ENCODE measurements around the gene SOX11. TPM values are rescaled to one million over a fixed set of nuclear protein-coding genes. Genes with fewer than 3 reads are reported as not detected.
A peak's percentile ranks its signal among the peaks of the same experiment; 100 is the strongest.

The SOX11 gene
- total RNA-seq, 5 donors from 2014 or later (not counting 1 experiment from before 2014, with no cell fraction given) = not detected

- POLR2A ChIA-PET = no interaction called here
- ATAC-seq (replicated peaks in 1 of 4) (no peak), DNase-seq (no peak)
- H3K27ac Mint-ChIP-seq = no peak overlapping the region
- peaks cover 8 to 16% (median 12%) of the 10 kb centered on the region in 3 donors for H3K4me1 Mint-ChIP-seq
- H3K9me3 Mint-ChIP-seq = peaks cover 0 to 4% (median 0%) of the 10 kb centered on the region in 3 donors
- H3K36me3 Mint-ChIP-seq = no peaks in the 10 kb centered on the region
- peaks cover 40 to 43% of the 10 kb centered on the region in 2 donors for H3K27me3 Mint-ChIP-seq
- Histone ChIP-seq H3K4me1 (ENCODE audit: control insufficient read depth in 1 of 2, extremely low read depth in 1 of 2, insufficient read depth in 2 of 2, low read length in 2 of 2) (no peaks in the 10 kb centered on the region), H3K27ac (ENCODE audit: low read length) (no peak overlapping the region), H3K9me3 (no peaks in the 10 kb centered on the region), H3K27me3 (replicated peaks in 1 of 2; ENCODE audit: control insufficient read depth in 2 of 2, extremely low read depth in 1 of 2, insufficient read depth in 2 of 2, low read length in 1 of 2) (peaks cover 11 to 26% of the 10 kb centered on the region in 2 experiments), H3K36me3 (ENCODE audit: control insufficient read depth in 2 of 2, extremely low read depth in 1 of 2, insufficient read depth in 1 of 2, low read length in 1 of 2) (no peaks in the 10 kb centered on the region), H3K4me3 (ENCODE audit: control insufficient read depth in 1 of 2, extremely low read depth in 1 of 2, low read length in 1 of 2) (no peak overlapping the region)
- WGBS (ENCODE audit: insufficient coverage) = 40% methylated on average over 1 of the region's 8 CpGs
- CTCF ChIA-PET = no interaction called here
- H3K4me3 Mint-ChIP-seq = peak overlapping the region in 1 of 3 donors; percentile 71
These were observed 1.9 kb upstream of the SOX11 start for GRCh38 chr2:5690286-5690685.

GRCh38 chr2:5690718-5691220 is 1.4 kb upstream of the SOX11 start:
- no peak overlapping the region for H3K27ac Mint-ChIP-seq
- Histone ChIP-seq H3K36me3 (ENCODE audit: control insufficient read depth in 2 of 2, extremely low read depth in 1 of 2, insufficient read depth in 1 of 2, low read length in 1 of 2) (no peaks in the 10 kb centered on the region), H3K9me3 (no peaks in the 10 kb centered on the region), H3K27ac (ENCODE audit: low read length) (no peak overlapping the region), H3K4me3 (ENCODE audit: control insufficient read depth in 1 of 2, extremely low read depth in 1 of 2, low read length in 1 of 2) (no peak overlapping the region), H3K4me1 (ENCODE audit: control insufficient read depth in 1 of 2, extremely low read depth in 1 of 2, insufficient read depth in 2 of 2, low read length in 2 of 2) (peaks cover 0 to 3% of the 10 kb centered on the region in 2 experiments), H3K27me3 (replicated peaks in 1 of 2; ENCODE audit: control insufficient read depth in 2 of 2, extremely low read depth in 1 of 2, insufficient read depth in 2 of 2, low read length in 1 of 2) (peaks cover 11 to 30% of the 10 kb centered on the region in 2 experiments)
- DNase-seq = no peak
- peak overlapping the region in 1 of 3 donors; percentile 71 for H3K4me3 Mint-ChIP-seq
- ChIA-PET CTCF (interaction anchor here in 1 of 2 donors (0.6 kb wide), 1 partner anchor 1175 kb away, joined by 5 read pairs; no protein-coding TSS in a partner anchor), POLR2A (no interaction called here)
- peaks cover 10 to 18% (median 12%) of the 10 kb centered on the region in 3 donors for H3K4me1 Mint-ChIP-seq
- no peaks in the 10 kb centered on the region for H3K36me3 Mint-ChIP-seq
- peaks cover 0 to 4% (median 0%) of the 10 kb centered on the region in 3 donors for H3K9me3 Mint-ChIP-seq
- 4% methylated on average over 22 of the region's 25 CpGs for WGBS (ENCODE audit: insufficient coverage)
- H3K27me3 Mint-ChIP-seq = peaks cover 43 to 46% of the 10 kb centered on the region in 2 donors
- ATAC-seq (replicated peaks in 1 of 4) = no peak

- H3K4me1 Mint-ChIP-seq = peaks cover 11 to 20% (median 12%) of the 10 kb centered on the region in 3 donors
- Histone ChIP-seq H3K4me3 (ENCODE audit: control insufficient read depth in 1 of 2, extremely low read depth in 1 of 2, low read length in 1 of 2) (peak overlapping the region in 1 of 2 donors; percentile 38), H3K9me3 (no peaks in the 10 kb centered on the region), H3K27ac (ENCODE audit: low read length) (no peak overlapping the region), H3K36me3 (ENCODE audit: control insufficient read depth in 2 of 2, extremely low read depth in 1 of 2, insufficient read depth in 1 of 2, low read length in 1 of 2) (no peaks in the 10 kb centered on the region), H3K27me3 (replicated peaks in 1 of 2; ENCODE audit: control insufficient read depth in 2 of 2, extremely low read depth in 1 of 2, insufficient read depth in 2 of 2, low read length in 1 of 2) (peaks cover 11 to 36% of the 10 kb centered on the region in 2 experiments), H3K4me1 (ENCODE audit: control insufficient read depth in 1 of 2, extremely low read depth in 1 of 2, insufficient read depth in 2 of 2, low read length in 2 of 2) (peaks cover 0 to 6% of the 10 kb centered on the region in 2 experiments)
- no peak overlapping the region for H3K27ac Mint-ChIP-seq
- H3K36me3 Mint-ChIP-seq = no peaks in the 10 kb centered on the region
- POLR2A ChIA-PET = no interaction called here
- H3K9me3 Mint-ChIP-seq = peaks cover 0 to 4% (median 0%) of the 10 kb centered on the region in 3 donors
- peaks cover 44 to 49% of the 10 kb centered on the region in 2 donors for H3K27me3 Mint-ChIP-seq
- ATAC-seq (replicated peaks in 1 of 4) (no peak), DNase-seq (no peak)
- CTCF ChIA-PET = interaction anchor here in 1 of 2 donors (0.6 kb wide), 1 partner anchor 1174 kb away, joined by 5 read pairs; no protein-coding TSS in a partner anchor
- WGBS (ENCODE audit: insufficient coverage) = 9% methylated on average over 59 of the region's 83 CpGs
- H3K4me3 Mint-ChIP-seq = peak overlapping the region in 1 of 3 donors; percentile 71
These were observed 781 bp upstream of the SOX11 start for GRCh38 chr2:5691221-5691984.

- WGBS (ENCODE audit: insufficient coverage) = 10% methylated on average over 64 of the region's 69 CpGs
These were observed 540 bp downstream of the SOX11 start for GRCh38 chr2:5692561-5693286.

GRCh38 chr2:5693287-5694201 is 1.4 kb downstream of the SOX11 start:
- Mint-ChIP-seq H3K4me1 (peaks cover 11 to 23% (median 12%) of the 10 kb centered on the region in 3 donors), H3K27ac (no peak overlapping the region), H3K27me3 (peaks cover 44 to 60% of the 10 kb centered on the region in 2 donors), H3K4me3 (peak overlapping the region in 2 of 3 donors; percentile 10 to 69), H3K36me3 (no peaks in the 10 kb centered on the region), H3K9me3 (peaks cover 0 to 4% (median 0%) of the 10 kb centered on the region in 3 donors)
- ChIA-PET CTCF (no interaction called here), POLR2A (no interaction called here)
- Histone ChIP-seq H3K27ac (ENCODE audit: low read length) (no peak overlapping the region), H3K9me3 (no peaks in the 10 kb centered on the region), H3K36me3 (ENCODE audit: control insufficient read depth in 2 of 2, extremely low read depth in 1 of 2, insufficient read depth in 1 of 2, low read length in 1 of 2) (no peaks in the 10 kb centered on the region), H3K4me1 (ENCODE audit: control insufficient read depth in 1 of 2, extremely low read depth in 1 of 2, insufficient read depth in 2 of 2, low read length in 2 of 2) (peaks cover 0 to 6% of the 10 kb centered on the region in 2 experiments), H3K4me3 (ENCODE audit: control insufficient read depth in 1 of 2, extremely low read depth in 1 of 2, low read length in 1 of 2) (peak overlapping the region in 1 of 2 donors; percentile 23), H3K27me3 (replicated peaks in 1 of 2; ENCODE audit: control insufficient read depth in 2 of 2, extremely low read depth in 1 of 2, insufficient read depth in 2 of 2, low read length in 1 of 2) (peaks cover 8 to 47% of the 10 kb centered on the region in 2 experiments)
- DNase-seq (no peak), ATAC-seq (replicated peaks in 1 of 4) (no peak)
- 8% methylated on average over 97 of the region's 102 CpGs for WGBS (ENCODE audit: insufficient coverage)

More at GRCh38 chr2:5692561-5693286, 540 bp downstream of the SOX11 start:
- Mint-ChIP-seq H3K27ac (no peak overlapping the region), H3K27me3 (peaks cover 39 to 53% of the 10 kb centered on the region in 2 donors), H3K9me3 (peaks cover 0 to 4% (median 0%) of the 10 kb centered on the region in 3 donors), H3K4me1 (peaks cover 11 to 21% (median 12%) of the 10 kb centered on the region in 3 donors), H3K36me3 (no peaks in the 10 kb centered on the region), H3K4me3 (no peak overlapping the region)
- H3K27me3 ChIP-seq (replicated peaks in 1 of 2; ENCODE audit: control insufficient read depth in 2 of 2, extremely low read depth in 1 of 2, insufficient read depth in 2 of 2, low read length in 1 of 2) = peaks cover 8 to 44% of the 10 kb centered on the region in 2 experiments
- DNase-seq (no peak), ATAC-seq (replicated peaks in 1 of 4) (no peak)
- peaks cover 0 to 6% of the 10 kb centered on the region in 2 experiments for H3K4me1 ChIP-seq (ENCODE audit: control insufficient read depth in 1 of 2, extremely low read depth in 1 of 2, insufficient read depth in 2 of 2, low read length in 2 of 2)
- H3K36me3 ChIP-seq (ENCODE audit: control insufficient read depth in 2 of 2, extremely low read depth in 1 of 2, insufficient read depth in 1 of 2, low read length in 1 of 2) = no peaks in the 10 kb centered on the region
- ChIA-PET CTCF (no interaction called here), POLR2A (no interaction called here)
- no peaks in the 10 kb centered on the region for H3K9me3 ChIP-seq
- no peak overlapping the region for H3K27ac ChIP-seq (ENCODE audit: low read length)
- peak overlapping the region in 1 of 2 donors; percentile 25 for H3K4me3 ChIP-seq (ENCODE audit: control insufficient read depth in 1 of 2, extremely low read depth in 1 of 2, low read length in 1 of 2)

Data from T-cell (primary cell).